Adrenal gland (tissue), 12 donors: ENCODE data around the gene OLFM3. TPM values are rescaled to one million over a fixed set of nuclear protein-coding genes. Genes with fewer than 3 reads are reported as not detected.

ENCODE experiments used
- DNase-seq, 7 donors: peaks; one replicate each; pipeline ENCODE4 v3.0.0-alpha.2; 2019 to 2020
- H3K27ac ChIP-seq, 5 donors: fragments of 200-600 bp; sonication (generic) in 4 of 5; 1 replicate in 3 of 5; 2 replicates in 2 of 5; pipeline versions ENCODE4 v1.5.1 to v1.8.0; 2016 to 2020; ENCODE audit warnings: mild to moderate bottlenecking in 1 of 5
- H3K27me3 ChIP-seq: fragments of 200-600 bp; 2 replicates; pipeline ENCODE4 v1.8.0; 2021
- H3K36me3 ChIP-seq, 2 donors: fragments of 200-600 bp; replicated peaks in 1 of 2; 1 replicate in 1 of 2; 2 replicates in 1 of 2; pipeline versions ENCODE4 v1.5.1 to v1.8.0; 2018 to 2022
- H3K4me1 ChIP-seq, 2 donors: fragments of 200-600 bp; replicated peaks in 1 of 2; 1 replicate in 1 of 2; 2 replicates in 1 of 2; pipeline versions ENCODE4 v1.5.1 to v1.8.0; 2018 to 2021
- H3K4me3 ChIP-seq, 4 donors: fragments of 200-600 bp; sonication (generic) in 3 of 4; one replicate each; pipeline ENCODE4 v1.5.1; 2016 to 2018
- H3K9me3 ChIP-seq, 3 donors: fragments of 200-600 bp; sonication (generic) in 1 of 3; replicated peaks in 1 of 3; 1 replicate in 2 of 3; 2 replicates in 1 of 3; pipeline versions ENCODE4 v1.5.1 to v1.8.0; 2016 to 2021
- POLR2A ChIP-seq, 2 donors: fragments of 450-650 bp; IDR thresholded peaks; one replicate each; pipeline ENCODE4 v1.6.1; 2017; ENCODE audit warnings: antibody characterized with exemption in 2 of 2, mild to moderate bottlenecking in 2 of 2, moderate library complexity in 1 of 2
- WGBS, 4 donors: extraction: QIAGEN DNeasy Blood & Tissue Kit in 2 of 4; methylation state at CpG; one replicate each; pipeline versions ENCODE4 v1.1.5 to v1.1.7; 2013 to 2017; 5-methylcytosine and 5-hydroxymethylcytosine counted together
- intact Hi-C, 2 donors: fragments of 100-400 bp; cut with DNase I; formaldehyde crosslinking; loops; one replicate each; pipeline versions ENCODE4 v1.14.1 to v1.15.0; 2022 to 2023
- polyA plus RNA-seq, 3 donors: library from polyadenylated mRNA; stranded (reverse); fragments of 200-250 nt in 2 of 3; fragments of 350-450 nt in 1 of 3; fragmentation: Illumina TruSeq in 1 of 3; extraction: RNeasy Lipid Tissue Mini Kit (QIAGEN cat#74804) in 1 of 3; gene quantifications; one replicate each; pipeline ENCODE4 v1.2.3, GENCODE V29; 2013 to 2014
- total RNA-seq, 9 donors: library from RNA; depleted of rRNA in 4 of 9; stranded (reverse); fragments of >200 nt in 4 of 9; fragments of 120-200 nt in 1 of 9; fragmentation: NEBNext Ultra II Directional in 1 of 9; extraction: Animal tissue kit (Norgen Biotek cat#: 25700) in 1 of 9; gene quantifications; one replicate each; pipeline versions ENCODE4 v1.1.0 to v1.2.4, GENCODE V29; 2013 to 2023
- TF ChIP-seq, protein P1 (sequence below), 6 experiments: fragments of 450-650 bp in 4 of 6; fragments of 200-600 bp in 2 of 6; sonication (generic) in 1 of 6; IDR thresholded peaks; 1 replicate in 5 of 6; 2 replicates in 1 of 6; pipeline versions ENCODE4 v1.5.1 to v1.8.0; 2016 to 2021; ENCODE audit warnings: antibody characterized with exemption in 6 of 6, mild to moderate bottlenecking in 2 of 6, moderate library complexity in 1 of 6
- donor health status: healthy with polysubstance abuse.
- donor health status: Bipolar disorder and iron deficiency.
- donor health status: DM: yes; HTN: yes; CAD: no.
- donor health status: DM: no; HTN: no; CAD: no.
- donor health status: DM: no; HTN: no; CAD: no.
- donor health status: DM: yes; HTN: yes; CAD: no.

OLFM3 gene
- total and polyA plus RNA-seq, 12 donors: 0.07 to 1.5 (median 0.26) TPM; not detected in 6

DNA sequence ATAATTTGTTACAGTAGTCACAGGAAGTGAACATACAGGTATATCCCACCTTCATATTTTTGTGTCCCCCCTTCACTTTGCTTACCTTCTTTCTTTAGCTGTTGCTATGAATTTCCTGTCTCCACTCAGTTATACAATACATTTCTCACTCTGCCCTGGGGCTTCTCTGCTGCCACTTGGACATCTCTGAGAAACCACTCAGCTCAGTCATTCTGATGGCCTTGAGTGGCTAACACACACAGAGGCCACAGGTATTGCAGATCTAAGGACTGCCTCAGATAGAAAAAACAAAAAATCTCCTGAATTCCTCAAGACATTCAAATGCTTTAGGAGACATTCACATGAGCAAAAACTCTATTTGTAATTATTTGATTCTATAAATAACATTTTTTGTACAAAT, 87.7 kb downstream of the OLFM3 start:
- TF ChIP-seq, protein P1, sequence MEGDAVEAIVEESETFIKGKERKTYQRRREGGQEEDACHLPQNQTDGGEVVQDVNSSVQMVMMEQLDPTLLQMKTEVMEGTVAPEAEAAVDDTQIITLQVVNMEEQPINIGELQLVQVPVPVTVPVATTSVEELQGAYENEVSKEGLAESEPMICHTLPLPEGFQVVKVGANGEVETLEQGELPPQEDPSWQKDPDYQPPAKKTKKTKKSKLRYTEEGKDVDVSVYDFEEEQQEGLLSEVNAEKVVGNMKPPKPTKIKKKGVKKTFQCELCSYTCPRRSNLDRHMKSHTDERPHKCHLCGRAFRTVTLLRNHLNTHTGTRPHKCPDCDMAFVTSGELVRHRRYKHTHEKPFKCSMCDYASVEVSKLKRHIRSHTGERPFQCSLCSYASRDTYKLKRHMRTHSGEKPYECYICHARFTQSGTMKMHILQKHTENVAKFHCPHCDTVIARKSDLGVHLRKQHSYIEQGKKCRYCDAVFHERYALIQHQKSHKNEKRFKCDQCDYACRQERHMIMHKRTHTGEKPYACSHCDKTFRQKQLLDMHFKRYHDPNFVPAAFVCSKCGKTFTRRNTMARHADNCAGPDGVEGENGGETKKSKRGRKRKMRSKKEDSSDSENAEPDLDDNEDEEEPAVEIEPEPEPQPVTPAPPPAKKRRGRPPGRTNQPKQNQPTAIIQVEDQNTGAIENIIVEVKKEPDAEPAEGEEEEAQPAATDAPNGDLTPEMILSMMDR (IDR thresholded peaks at IDR 0.05): no peak
- no peak for TF ChIP-seq POLR2A (IDR thresholded peaks at IDR 0.05)
- no peak for DNase-seq

DNA sequence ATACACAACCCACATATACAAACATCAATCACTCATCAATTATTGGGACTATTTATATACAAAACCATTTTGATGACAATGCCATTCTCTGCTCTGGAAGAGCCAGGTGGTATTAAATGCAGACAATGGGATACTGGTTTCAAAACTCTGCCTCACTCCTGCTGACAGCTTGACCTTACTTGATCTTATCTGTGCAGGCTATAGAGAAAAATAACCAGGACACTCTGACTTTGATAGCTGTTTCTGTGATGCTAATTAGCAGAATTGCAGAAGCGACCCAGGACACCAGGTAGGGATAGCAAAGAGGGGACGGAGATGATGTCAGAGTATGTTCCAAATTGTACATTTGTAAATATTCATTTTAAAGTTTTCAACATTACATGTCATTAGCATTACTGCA, 89.5 kb downstream of the OLFM3 start:
- no peak for DNase-seq
- Histone ChIP-seq H3K4me3 (no peak overlapping the region), H3K9me3 (no peaks in the 10 kb centered on the region), H3K36me3 (no peaks in the 10 kb centered on the region), H3K4me1 (no peaks in the 10 kb centered on the region), H3K27me3 (no peaks in the 10 kb centered on the region), H3K27ac (no peak overlapping the region)
- WGBS, 4 donors: 70 to 87% (median 76%) methylated on average over 2 of the region's 2 CpGs
- intact Hi-C loops: no loop called here
- TF ChIP-seq POLR2A (IDR thresholded peaks at IDR 0.05): no peak
- TF ChIP-seq, protein P1 (IDR thresholded peaks at IDR 0.05): no peak

More for the DNA sequence above, 87.7 kb downstream of the OLFM3 start:
- Histone ChIP-seq H3K4me3 (no peak overlapping the region), H3K36me3 (no peaks in the 10 kb centered on the region), H3K9me3 (no peaks in the 10 kb centered on the region), H3K27me3 (no peaks in the 10 kb centered on the region), H3K27ac (no peak overlapping the region), H3K4me1 (no peaks in the 10 kb centered on the region)
- intact Hi-C loops: no loop called here

DNA sequence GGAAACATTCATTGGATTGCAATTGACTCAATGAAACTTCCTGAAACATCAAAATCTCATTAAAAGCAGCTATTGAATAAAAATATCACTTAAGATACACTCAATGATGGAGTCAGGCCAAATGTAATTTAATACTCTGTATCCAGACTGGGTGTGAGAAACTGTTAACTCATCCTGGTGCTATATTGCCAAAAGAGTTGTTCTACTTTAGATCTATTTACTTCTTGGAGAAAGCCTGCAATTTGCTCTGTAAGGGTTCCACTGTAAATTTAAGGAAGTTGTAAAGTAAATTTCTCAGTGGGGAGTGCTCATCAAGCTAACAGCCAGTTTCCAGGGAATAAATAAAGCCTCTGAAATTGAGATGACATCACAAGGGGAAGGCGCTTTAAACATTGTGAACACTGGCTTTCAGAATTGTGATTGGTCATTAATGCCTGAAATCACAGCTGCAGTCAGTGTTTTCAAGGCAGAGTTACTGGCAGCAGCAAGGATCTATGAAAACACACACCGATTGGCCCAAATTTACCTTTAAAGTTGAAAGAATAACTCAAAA, 91.4 kb downstream of the OLFM3 start:
- H3K4me3 ChIP-seq: no peak overlapping the region
- H3K27me3 ChIP-seq: no peaks in the 10 kb centered on the region
- intact Hi-C loops: no loop called here
- H3K9me3 ChIP-seq: no peaks in the 10 kb centered on the region
- DNase-seq: no peak
- H3K4me1 ChIP-seq: no peaks in the 10 kb centered on the region
- no peaks in the 10 kb centered on the region for H3K36me3 ChIP-seq
- H3K27ac ChIP-seq: no peak overlapping the region
- 67 to 72% (median 68%) methylated on average over 2 of the region's 2 CpGs for WGBS, 4 donors
- no peak for TF ChIP-seq POLR2A (IDR thresholded peaks at IDR 0.05)
- TF ChIP-seq, protein P1 (IDR thresholded peaks at IDR 0.05): no peak

DNA sequence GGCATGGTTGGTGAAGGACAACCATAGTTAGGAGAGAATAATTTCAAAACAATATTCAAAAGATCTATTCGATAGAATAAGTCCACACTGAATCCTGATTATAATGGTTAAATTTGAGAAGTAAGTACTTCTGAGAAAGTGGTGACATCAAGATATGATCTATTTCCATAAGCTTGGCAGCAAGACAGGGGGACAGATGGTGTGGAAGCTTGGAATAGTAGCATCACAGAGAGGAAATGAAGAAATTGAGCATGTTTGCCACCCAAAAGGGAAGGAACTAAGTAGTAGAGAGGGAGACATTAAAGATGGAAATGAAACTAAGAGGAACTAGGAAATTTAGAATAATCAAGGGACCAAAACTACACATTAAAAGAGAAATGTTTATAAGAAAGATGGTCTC, 94.5 kb downstream of the OLFM3 start:
- no peak for DNase-seq
- Histone ChIP-seq H3K9me3 (no peaks in the 10 kb centered on the region), H3K27ac (no peak overlapping the region), H3K27me3 (no peaks in the 10 kb centered on the region), H3K4me3 (no peak overlapping the region), H3K4me1 (no peaks in the 10 kb centered on the region), H3K36me3 (no peaks in the 10 kb centered on the region)
- TF ChIP-seq POLR2A (IDR thresholded peaks at IDR 0.05): no peak
- TF ChIP-seq, protein P1 (IDR thresholded peaks at IDR 0.05): no peak
- intact Hi-C loops: no loop called here
- WGBS, 4 donors: 61 to 87% (median 68%) methylated on average over 1 of the region's 1 CpG
